Hepatocyte (in vitro differentiated cells): ENCODE data around the gene CEP164. TPM values are rescaled to one million over a fixed set of nuclear protein-coding genes. Genes with fewer than 3 reads are reported as not detected.
"Not testable (repeated sequence)": the region's sequence is repeated elsewhere in the genome, so short reads cannot be mapped to it uniquely, and the experiment has no call there.

Experiments used
- DNase-seq: peaks from one replicate; pipeline ENCODE4 v3.0.0-alpha.2; 2016; ENCODE audit warnings: low spot score
- H2AFZ ChIP-seq: fragments of 200-600 bp; sonication (generic); 2 replicates; pipeline ENCODE4 v1.6.0; 2016; ENCODE audit warnings: antibody characterized with exemption, mild to moderate bottlenecking
- H3K27ac ChIP-seq: fragments of 200-600 bp; sonication (generic); 2 replicates; pipeline ENCODE4 v1.5.1; 2016; ENCODE audit warnings: mild to moderate bottlenecking
- H3K27me3 ChIP-seq: fragments of 200-600 bp; sonication (generic); 2 replicates; pipeline ENCODE4 v1.6.1; 2016
- H3K36me3 ChIP-seq: fragments of 200-600 bp; sonication (generic); replicated peaks from 2 replicates; pipeline ENCODE4 v1.5.1; 2016; ENCODE audit warnings: low read depth; ENCODE audit not compliant: insufficient read depth
- H3K4me1 ChIP-seq: fragments of 200-600 bp; sonication (generic); 2 replicates; pipeline ENCODE4 v1.5.1; 2016; ENCODE audit warnings: mild to moderate bottlenecking, moderate library complexity; ENCODE audit not compliant: insufficient read depth
- H3K4me2 ChIP-seq: fragments of 200-600 bp; sonication (generic); 2 replicates; pipeline ENCODE4 v1.6.0; 2016
- H3K4me3 ChIP-seq: fragments of 200-600 bp; sonication (generic); 2 replicates; pipeline ENCODE4 v1.5.1; 2016; ENCODE audit warnings: mild to moderate bottlenecking
- H3K79me2 ChIP-seq: fragments of 200-600 bp; sonication (generic); 2 replicates; pipeline ENCODE4 v1.6.0; 2017; ENCODE audit warnings: mild to moderate bottlenecking
- H3K9me2 ChIP-seq: fragments of 200-600 bp; sonication (generic); replicated peaks from 2 replicates; pipeline ENCODE4 v1.6.0; 2017; ENCODE audit warnings: mild to moderate bottlenecking; ENCODE audit not compliant: insufficient read depth
- H3K9me3 ChIP-seq: fragments of 200-600 bp; sonication (generic); 2 replicates; pipeline ENCODE4 v1.5.1; 2016; ENCODE audit warnings: low read depth, mild to moderate bottlenecking
- H4K20me1 ChIP-seq: fragments of 200-600 bp; sonication (generic); 2 replicates; pipeline ENCODE4 v1.6.0; 2016; ENCODE audit warnings: mild to moderate bottlenecking; ENCODE audit not compliant: insufficient read depth, poor library complexity, severe bottlenecking
- EZH2 ChIP-seq: fragments of 200-600 bp; sonication (generic); IDR thresholded peaks from 2 replicates; pipeline ENCODE4 v1.6.1; 2016; ENCODE audit warnings: antibody characterized with exemption, mild to moderate bottlenecking, borderline replicate concordance
- EZH2phosphoT487 ChIP-seq: fragments of 200-600 bp; sonication (generic); IDR thresholded peaks from one replicate; pipeline ENCODE4 v1.6.1; 2018; ENCODE audit warnings: antibody characterized with exemption, mild to moderate bottlenecking, low read depth, moderate library complexity; ENCODE audit not compliant: unreplicated experiment, severe bottlenecking
- WGBS: methylation state at CpG from one replicate; pipeline ENCODE4 v1.1.6; 2016; ENCODE audit warnings: low lambda C conversion rate; ENCODE audit errors: missing lambda C conversion rate; 5-methylcytosine and 5-hydroxymethylcytosine counted together
- polyA plus RNA-seq: library from polyadenylated mRNA; unstranded; fragments of >200 nt; fragmentation: Nextera tagmentation; extraction: Ambion mirVana; gene quantifications from 2 replicates; pipeline ENCODE4 v1.2.1, GENCODE V29; 2016
- total RNA-seq: library from RNA; depleted of rRNA; stranded (reverse); fragments of >200 nt; gene quantifications from 2 replicates; pipeline ENCODE4 v1.2.3, GENCODE V29; 2014
- TF ChIP-seq, protein P1 (sequence below): fragments of 200-600 bp; sonication (generic); IDR thresholded peaks from 2 replicates; pipeline ENCODE4 v1.5.1; 2016; ENCODE audit warnings: antibody characterized with exemption, mild to moderate bottlenecking; ENCODE audit not compliant: poor library complexity

CEP164 gene
- total and polyA plus RNA-seq, 2 experiments from 2014 or later = 18.3 to 19.9 TPM

- Histone ChIP-seq H3K4me2 (peak within 1 kb of the TSS; percentile 99), H3K4me3 (peak within 1 kb of the TSS; percentile 56), H3K79me2 (peaks cover 11% of the 10 kb centered on the region), H3K27ac (no peak within 1 kb of the TSS), H3K4me1 (peaks cover 13% of the 10 kb centered on the region), H3K9me2 (no peaks in the 10 kb centered on the region), H3K9me3 (no peaks in the 10 kb centered on the region), H3K36me3 (no peaks in the 10 kb centered on the region), H4K20me1 (no peaks in the 10 kb centered on the region), H3K27me3 (no peaks in the 10 kb centered on the region), H2AFZ (peak within 1 kb of the TSS; percentile 87)
- TF ChIP-seq EZH2 = no peak
- TF ChIP-seq, protein P1, sequence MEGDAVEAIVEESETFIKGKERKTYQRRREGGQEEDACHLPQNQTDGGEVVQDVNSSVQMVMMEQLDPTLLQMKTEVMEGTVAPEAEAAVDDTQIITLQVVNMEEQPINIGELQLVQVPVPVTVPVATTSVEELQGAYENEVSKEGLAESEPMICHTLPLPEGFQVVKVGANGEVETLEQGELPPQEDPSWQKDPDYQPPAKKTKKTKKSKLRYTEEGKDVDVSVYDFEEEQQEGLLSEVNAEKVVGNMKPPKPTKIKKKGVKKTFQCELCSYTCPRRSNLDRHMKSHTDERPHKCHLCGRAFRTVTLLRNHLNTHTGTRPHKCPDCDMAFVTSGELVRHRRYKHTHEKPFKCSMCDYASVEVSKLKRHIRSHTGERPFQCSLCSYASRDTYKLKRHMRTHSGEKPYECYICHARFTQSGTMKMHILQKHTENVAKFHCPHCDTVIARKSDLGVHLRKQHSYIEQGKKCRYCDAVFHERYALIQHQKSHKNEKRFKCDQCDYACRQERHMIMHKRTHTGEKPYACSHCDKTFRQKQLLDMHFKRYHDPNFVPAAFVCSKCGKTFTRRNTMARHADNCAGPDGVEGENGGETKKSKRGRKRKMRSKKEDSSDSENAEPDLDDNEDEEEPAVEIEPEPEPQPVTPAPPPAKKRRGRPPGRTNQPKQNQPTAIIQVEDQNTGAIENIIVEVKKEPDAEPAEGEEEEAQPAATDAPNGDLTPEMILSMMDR = peak; percentile 50
- WGBS = 14% methylated on average over 23 of the region's 29 CpGs
- peak; percentile 90 for DNase-seq
These were observed 11.3 kb upstream of the CEP164 start, which contains the start of gene BACE1 for GRCh38 chr11:117316197-117316961. Gene BACE1 (minus strand): TSS chr11:117316256. CDS start chr11:117315795, 461 bp downstream.

DNA sequence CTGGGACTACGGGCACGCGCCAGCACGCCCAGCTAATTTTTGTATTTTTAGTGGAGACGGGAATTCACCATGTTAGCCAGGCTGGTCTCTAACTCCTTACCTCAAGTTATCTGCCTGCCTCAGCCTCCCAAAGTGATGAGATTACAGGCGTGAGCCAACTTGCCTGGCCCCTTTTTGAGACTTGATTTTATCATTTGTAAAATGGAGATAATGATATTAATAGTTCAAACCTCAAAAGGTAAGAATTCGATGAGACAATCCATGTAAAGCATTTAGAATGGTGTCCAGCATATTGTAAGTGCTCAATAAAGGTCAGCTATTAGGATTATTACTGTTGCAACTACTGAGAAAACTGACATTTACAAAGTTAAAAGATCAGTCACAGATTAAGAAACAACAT is 8.9 kb upstream of the CEP164 start:
- H3K27ac ChIP-seq = no peak overlapping the region

GRCh38 chr11:117319214-117319840 is 8.3 kb upstream of the CEP164 start:
- H3K4me3 ChIP-seq = no peak overlapping the region
- H3K4me2 ChIP-seq = no peak overlapping the region
- H3K36me3 ChIP-seq = no peaks in the 10 kb centered on the region
- no peak for TF ChIP-seq EZH2phosphoT487
- H2AFZ ChIP-seq = no peak overlapping the region
- DNase-seq = no peak
- no peak overlapping the region for H3K27ac ChIP-seq
- H3K9me2 ChIP-seq = no peaks in the 10 kb centered on the region
- no peaks in the 10 kb centered on the region for H3K27me3 ChIP-seq
- no peaks in the 10 kb centered on the region for H4K20me1 ChIP-seq
- peaks cover 11% of the 10 kb centered on the region for H3K79me2 ChIP-seq
- peaks cover 12% of the 10 kb centered on the region for H3K4me1 ChIP-seq
- WGBS = 91% methylated on average over 5 of the region's 5 CpGs
- no peaks in the 10 kb centered on the region for H3K9me3 ChIP-seq

More for the DNA sequence above, 8.9 kb upstream of the CEP164 start:
- H3K9me2 ChIP-seq = no peaks in the 10 kb centered on the region
- no peaks in the 10 kb centered on the region for H3K36me3 ChIP-seq
- TF ChIP-seq, protein P1 = no peak
- no peak for TF ChIP-seq EZH2
- no peak for TF ChIP-seq EZH2phosphoT487
- DNase-seq = no peak
- H3K27me3 ChIP-seq = no peaks in the 10 kb centered on the region
- WGBS = 89% methylated on average over 7 of the region's 7 CpGs
- H3K79me2 ChIP-seq = peaks cover 11% of the 10 kb centered on the region
- no peak overlapping the region for H3K4me2 ChIP-seq
- no peaks in the 10 kb centered on the region for H3K9me3 ChIP-seq
- no peak overlapping the region for H2AFZ ChIP-seq
- no peak overlapping the region for H3K4me3 ChIP-seq
- peaks cover 13% of the 10 kb centered on the region for H3K4me1 ChIP-seq
- H4K20me1 ChIP-seq = no peaks in the 10 kb centered on the region

- not testable (repeated sequence) for H3K9me2 ChIP-seq, H3K27ac ChIP-seq, H2AFZ ChIP-seq, H4K20me1 ChIP-seq, DNase-seq, H3K36me3 ChIP-seq, H3K4me3 ChIP-seq, H3K4me1 ChIP-seq, H3K9me3 ChIP-seq, H3K27me3 ChIP-seq
- peak overlapping the region; percentile 61 for H3K4me2 ChIP-seq
- 32% methylated on average over 4 of the region's 5 CpGs for WGBS
- H3K79me2 ChIP-seq = peaks cover 20% of the 10 kb centered on the region
These were observed 443 bp upstream of the CEP164 start for GRCh38 chr11:117327255-117327566.
